A549 (cell line): ENCODE measurements around the gene DSCAML1. TPM values are rescaled to one million over a fixed set of nuclear protein-coding genes. Genes with fewer than 3 reads are reported as not detected.
A peak's percentile ranks its signal among the peaks of the same experiment; 100 is the strongest.

ENCODE experiments used
- ATAC-seq, 2 experiments: fragments of 200-7000 bp in 1 of 2; fragments of >200 bp in 1 of 2; cut with Nextera tagmentation in 1 of 2; cut with Tn5 transposase in 1 of 2; 3 replicates each; pipeline versions ENCODE4 v1.8.0 to v1.9.1; 2018 to 2020; ENCODE audit warnings: mild to moderate bottlenecking in 1 of 2, moderate library complexity in 1 of 2
- CTCF ChIA-PET: fragments of 300-600 bp; sonication (Branson Sonifier 250); formaldehyde crosslinking; extraction: SDS; loops from one replicate; lab custom pipeline; 2021; ENCODE audit warnings: antibody characterized with exemption, inconsistent platforms; lab: Yijun Ruan, JAX
- POLR2A ChIA-PET: fragments of 350-600 bp; formaldehyde crosslinking; extraction: SDS; loops from one replicate; lab custom pipeline; 2021; ENCODE audit warnings: antibody characterized with exemption, inconsistent platforms; lab: Yijun Ruan, JAX
- DNase-seq, 2 experiments: peaks; one replicate each; pipeline versions ENCODE4 v3.0.0 to v3.0.0-alpha.2; 2011 to 2016; ENCODE audit warnings: low read depth in 1 of 2, low spot score in 1 of 2
- FAIRE-seq: peaks from 2 replicates; lab custom pipeline; 2011; peaks lifted over from hg19 to GRCh38; lab: Jason Lieb, UNC
- H3K27ac ChIP-seq, 2 experiments: fragments of >200 bp; sonication (Bioruptor Twin); formaldehyde crosslinking; 3 replicates each; pipeline ENCODE4 v1.5.1; 2016 to 2017
- H3K4me1 ChIP-seq: fragments of >200 bp; sonication (Bioruptor Twin); formaldehyde crosslinking; 3 replicates; pipeline ENCODE4 v1.6.1; 2016
- H3K4me2 ChIP-seq: fragments of >200 bp; sonication (Bioruptor Twin); formaldehyde crosslinking; 3 replicates; pipeline ENCODE4 v1.6.1; 2016
- H3K4me3 ChIP-seq: fragments of >200 bp; sonication (Bioruptor Twin); formaldehyde crosslinking; 3 replicates; pipeline ENCODE4 v1.5.1; 2016
- H3K9me3 ChIP-seq: fragments of >200 bp; sonication (Bioruptor Twin); formaldehyde crosslinking; 3 replicates; pipeline ENCODE4 v1.6.1; 2016
- CHD2 ChIP-seq: fragments of 150-350 bp; IDR thresholded peaks from 2 replicates; pipeline ENCODE4 v1.6.1; 2014; ENCODE audit warnings: low read length; ENCODE audit not compliant: partially characterized antibody
- CHD4 ChIP-seq: fragments of 200-600 bp; sonication (generic); IDR thresholded peaks from 2 replicates; pipeline ENCODE4 v1.6.1; 2016; ENCODE audit warnings: antibody characterized with exemption, mild to moderate bottlenecking, borderline replicate concordance
- CTCF ChIP-seq: fragments of >200 bp; sonication (Bioruptor Twin); formaldehyde crosslinking; IDR thresholded peaks from 3 replicates; pipeline ENCODE4 v1.5.1; 2016
- EHMT2 ChIP-seq: fragments of 200-600 bp; sonication (generic); IDR thresholded peaks from 2 replicates; pipeline ENCODE4 v1.6.1; 2016; ENCODE audit warnings: antibody characterized with exemption, low read depth, mild to moderate bottlenecking, moderate library complexity
- ESRRA ChIP-seq: fragments of 150-350 bp; IDR thresholded peaks from 2 replicates; pipeline ENCODE4 v1.6.1; 2014; ENCODE audit warnings: mild to moderate bottlenecking, low read length, borderline replicate concordance
- FOSB ChIP-seq: fragments of 250-450 bp; sonication (Bioruptor Pico); IDR thresholded peaks from 2 replicates; pipeline ENCODE4 v1.5.0; 2020; ENCODE audit warnings: mild to moderate bottlenecking, moderate library complexity
- GATA3 ChIP-seq: IDR thresholded peaks from 2 replicates; pipeline ENCODE4 v1.6.1; 2012; ENCODE audit warnings: borderline replicate concordance
- HDAC2 ChIP-seq: fragments of 200-600 bp; sonication (generic); IDR thresholded peaks from 2 replicates; pipeline ENCODE4 v1.6.1; 2016
- HOXA7 ChIP-seq: fragments of 250-450 bp; sonication (Bioruptor Pico); IDR thresholded peaks from 2 replicates; pipeline ENCODE4 v1.5.0; 2020; ENCODE audit warnings: mild to moderate bottlenecking, moderate library complexity
- JUN ChIP-seq, 2 experiments: fragments of >200 bp; sonication (Bioruptor Twin); formaldehyde crosslinking; IDR thresholded peaks; 2 replicates in 1 of 2; 3 replicates in 1 of 2; pipeline ENCODE4 v1.6.1; 2016 to 2017
- NPAS2 ChIP-seq: fragments of 250-450 bp; sonication (Bioruptor Pico); IDR thresholded peaks from 2 replicates; pipeline ENCODE4 v1.8.0; 2022; ENCODE audit warnings: mild to moderate bottlenecking, moderate library complexity, borderline replicate concordance
- NR3C1 ChIP-seq: fragments of >200 bp; sonication (Bioruptor Twin); formaldehyde crosslinking; IDR thresholded peaks from 3 replicates; pipeline ENCODE4 v1.6.1; 2017
- PBX3 ChIP-seq: IDR thresholded peaks from 2 replicates; pipeline ENCODE4 v1.6.1; 2012
- POLR2A ChIP-seq: IDR thresholded peaks from 2 replicates; pipeline ENCODE4 v1.6.1; 2012; ENCODE audit warnings: mild to moderate bottlenecking, low read length
- RARB ChIP-seq: fragments of 250-450 bp; sonication (Bioruptor Pico); IDR thresholded peaks from 2 replicates; pipeline ENCODE4 v1.8.0; 2021; ENCODE audit warnings: mild to moderate bottlenecking, moderate library complexity
- RNF2 ChIP-seq: fragments of 200-600 bp; sonication (generic); IDR thresholded peaks from 2 replicates; pipeline ENCODE4 v1.6.1; 2016; ENCODE audit warnings: low read depth, mild to moderate bottlenecking, antibody characterized with exemption, moderate library complexity, borderline replicate concordance
- SMC3 ChIP-seq: fragments of >200 bp; sonication (Bioruptor Twin); formaldehyde crosslinking; IDR thresholded peaks from 3 replicates; pipeline ENCODE4 v1.6.1; 2018; ENCODE audit warnings: inconsistent platforms
- SREBF2 ChIP-seq: fragments of 450-650 bp; IDR thresholded peaks from 2 replicates; pipeline ENCODE4 v1.6.1; 2014; ENCODE audit warnings: mild to moderate bottlenecking, moderate library complexity
- TFCP2L1 ChIP-seq: fragments of 250-450 bp; sonication (Bioruptor Pico); IDR thresholded peaks from 2 replicates; pipeline ENCODE4 v1.5.0; 2021; ENCODE audit warnings: mild to moderate bottlenecking
- TP53 ChIP-seq: fragments of 250-450 bp; sonication (Bioruptor Pico); IDR thresholded peaks from 2 replicates; pipeline ENCODE4 v1.5.0; 2021; ENCODE audit warnings: mild to moderate bottlenecking, moderate library complexity
- USF2 ChIP-seq: fragments of 450-650 bp; IDR thresholded peaks from 2 replicates; pipeline ENCODE4 v1.6.1; 2014; ENCODE audit warnings: antibody characterized with exemption
- ZC3H11A ChIP-seq: fragments of 450-650 bp; IDR thresholded peaks from 2 replicates; pipeline ENCODE4 v1.6.1; 2014; ENCODE audit warnings: antibody characterized with exemption, mild to moderate bottlenecking
- ZFP36 ChIP-seq: fragments of 450-650 bp; IDR thresholded peaks from 2 replicates; pipeline ENCODE4 v1.6.1; 2014; ENCODE audit warnings: borderline replicate concordance; ENCODE audit not compliant: partially characterized antibody
- ZSCAN20 ChIP-seq: fragments of 250-450 bp; sonication (Bioruptor Pico); IDR thresholded peaks from 2 replicates; pipeline ENCODE4 v1.8.0; 2022; ENCODE audit warnings: mild to moderate bottlenecking, moderate library complexity
- WGBS: methylation state at CpG from one replicate; pipeline ENCODE4 v1.1.6; 2017; ENCODE audit errors: missing lambda C conversion rate; 5-methylcytosine and 5-hydroxymethylcytosine counted together
- polyA plus RNA-seq, 4 experiments: library from polyadenylated mRNA; depleted of rRNA in 3 of 4; stranded (reverse); fragments of >200 nt; fragmentation: RNase III in 1 of 4; extraction: RNeasy Plus Mini Kit Qiagen cat#74134 plus additional on column Dnase treatment in 1 of 4; gene quantifications; 2 replicates in 3 of 4; 3 replicates in 1 of 4; pipeline ENCODE4 v1.2.3, GENCODE V29; 2011 to 2017
- TF ChIP-seq, protein P1 (sequence below): IDR thresholded peaks from 2 replicates; pipeline ENCODE4 v1.6.1; 2012
- TF ChIP-seq, protein P2 (sequence below): IDR thresholded peaks from 2 replicates; pipeline ENCODE4 v1.6.1; 2012; ENCODE audit warnings: low read depth, borderline replicate concordance
- TF ChIP-seq, protein P3 (sequence below): fragments of 150-350 bp; IDR thresholded peaks from 2 replicates; pipeline ENCODE4 v1.6.1; 2014; ENCODE audit warnings: low read depth, mild to moderate bottlenecking, low read length

Gene DSCAML1
- polyA plus RNA-seq, 2 of the 4 experiments (the other 2 are of a cell fraction) = 0.12 to 0.31 TPM

DNA sequence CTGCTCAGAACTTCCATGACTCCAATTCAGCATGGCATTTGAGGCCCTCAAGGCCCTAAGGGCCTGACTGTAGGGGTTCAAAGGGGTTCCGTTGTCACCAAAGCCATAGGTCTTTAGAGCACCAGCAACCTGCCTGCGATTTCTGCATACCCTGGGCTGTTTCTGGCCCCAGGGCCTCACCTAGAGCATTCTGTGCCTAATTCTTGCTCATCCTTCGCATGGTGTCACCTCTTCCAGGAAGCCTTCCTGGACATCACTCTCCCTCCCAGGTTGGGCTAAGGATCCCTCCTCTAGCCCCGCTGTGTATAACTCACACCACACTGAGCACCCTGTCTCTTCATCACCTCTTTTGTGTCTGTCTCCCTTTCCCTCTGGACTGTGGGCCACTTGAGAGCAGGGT is 275.0 kb downstream of the DSCAML1 start:
- TF ChIP-seq ZFP36 = peak; percentile 38
- TF ChIP-seq SMC3 = no peak
- no peak for TF ChIP-seq HDAC2
- no peak for TF ChIP-seq POLR2A
- TF ChIP-seq PBX3 = no peak
- TF ChIP-seq CTCF = no peak
- TF ChIP-seq, protein P1, sequence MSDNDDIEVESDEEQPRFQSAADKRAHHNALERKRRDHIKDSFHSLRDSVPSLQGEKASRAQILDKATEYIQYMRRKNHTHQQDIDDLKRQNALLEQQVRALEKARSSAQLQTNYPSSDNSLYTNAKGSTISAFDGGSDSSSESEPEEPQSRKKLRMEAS = no peak
- WGBS = 80% methylated on average over 4 of the region's 4 CpGs
- POLR2A ChIA-PET = no interaction called here
- FAIRE-seq = no peak
- no peak overlapping the region for H3K4me3 ChIP-seq
- no peak for ATAC-seq
- H3K27ac ChIP-seq = no peak overlapping the region
- no peaks in the 10 kb centered on the region for H3K9me3 ChIP-seq
- no peaks in the 10 kb centered on the region for H3K4me1 ChIP-seq
- no peak overlapping the region for H3K4me2 ChIP-seq
- DNase-seq = no peak
- CTCF ChIA-PET = interaction anchor here (0.6 kb wide), 2 partner anchors 7 to 69 kb away, joined by 3 read pairs; no protein-coding TSS in a partner anchor

DNA sequence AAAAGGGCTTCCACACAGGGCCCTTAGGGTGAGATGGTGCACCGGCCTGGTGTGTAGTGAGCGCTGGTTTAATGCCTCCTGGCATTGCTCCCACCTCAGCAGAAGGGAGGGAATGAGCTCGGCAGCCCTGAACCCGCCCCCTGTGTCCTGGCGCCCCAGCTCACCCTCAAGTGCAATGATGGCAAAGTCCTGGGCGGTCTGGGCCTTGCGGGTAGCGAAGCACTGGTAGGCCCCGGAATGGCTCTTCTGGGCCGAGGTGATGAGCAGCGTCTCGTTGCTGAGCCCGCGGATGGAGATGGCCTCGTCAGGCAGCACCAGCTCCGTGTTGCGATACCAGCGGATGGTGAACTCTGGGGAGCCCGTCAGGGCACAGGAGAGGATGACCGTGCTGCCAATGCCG is 276.1 kb downstream of the DSCAML1 start:
- ATAC-seq (no peak), FAIRE-seq (no peak)
- H3K9me3 ChIP-seq = no peaks in the 10 kb centered on the region
- no peak overlapping the region for H3K4me2 ChIP-seq
- no peak overlapping the region for H3K27ac ChIP-seq
- WGBS = 91% methylated on average over 18 of the region's 21 CpGs
- H3K4me3 ChIP-seq = no peak overlapping the region
- POLR2A ChIA-PET = no interaction called here
- CTCF ChIA-PET = no interaction called here
- TF ChIP-seq RNF2 (no peak), ZFP36 (no peak), USF2 (no peak), NPAS2 (CRISPR knock-in tag) (no peak), NR3C1 (no peak), ZSCAN20 (CRISPR knock-in tag) (no peak), SREBF2 (no peak), JUN (IDR thresholded peaks at IDR 0.05) (no peak)
- TF ChIP-seq, protein P2, sequence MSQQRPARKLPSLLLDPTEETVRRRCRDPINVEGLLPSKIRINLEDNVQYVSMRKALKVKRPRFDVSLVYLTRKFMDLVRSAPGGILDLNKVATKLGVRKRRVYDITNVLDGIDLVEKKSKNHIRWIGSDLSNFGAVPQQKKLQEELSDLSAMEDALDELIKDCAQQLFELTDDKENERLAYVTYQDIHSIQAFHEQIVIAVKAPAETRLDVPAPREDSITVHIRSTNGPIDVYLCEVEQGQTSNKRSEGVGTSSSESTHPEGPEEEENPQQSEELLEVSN = no peak
- TF ChIP-seq, all 56 proteins: peak for 0
- H3K4me1 ChIP-seq = no peaks in the 10 kb centered on the region
- DNase-seq = no peak

GRCh38 chr11:117520201-117520600 is 276.8 kb downstream of the DSCAML1 start:
- no peak overlapping the region for H3K4me3 ChIP-seq
- 50% methylated on average over 3 of the region's 3 CpGs for WGBS
- no peaks in the 10 kb centered on the region for H3K9me3 ChIP-seq
- no peak for DNase-seq
- no peak overlapping the region for H3K4me2 ChIP-seq
- H3K4me1 ChIP-seq = no peaks in the 10 kb centered on the region
- ATAC-seq = peak in 1 of 2 experiments; percentile 63; a peak in 3 of 6 replicates
- ChIA-PET POLR2A (no interaction called here), CTCF (no interaction called here)
- no peak overlapping the region for H3K27ac ChIP-seq
- FAIRE-seq = no peak
- TF ChIP-seq, protein P2 = no peak
- no peak for TF ChIP-seq TFCP2L1
- TF ChIP-seq TP53 (CRISPR knock-in tag) = no peak
- TF ChIP-seq EHMT2 = no peak
- no peak for TF ChIP-seq ESRRA
- TF ChIP-seq GATA3 = no peak
- no peak for TF ChIP-seq HOXA7 (CRISPR knock-in tag)
- no peak for TF ChIP-seq RARB (CRISPR knock-in tag)
- TF ChIP-seq, protein P3, sequence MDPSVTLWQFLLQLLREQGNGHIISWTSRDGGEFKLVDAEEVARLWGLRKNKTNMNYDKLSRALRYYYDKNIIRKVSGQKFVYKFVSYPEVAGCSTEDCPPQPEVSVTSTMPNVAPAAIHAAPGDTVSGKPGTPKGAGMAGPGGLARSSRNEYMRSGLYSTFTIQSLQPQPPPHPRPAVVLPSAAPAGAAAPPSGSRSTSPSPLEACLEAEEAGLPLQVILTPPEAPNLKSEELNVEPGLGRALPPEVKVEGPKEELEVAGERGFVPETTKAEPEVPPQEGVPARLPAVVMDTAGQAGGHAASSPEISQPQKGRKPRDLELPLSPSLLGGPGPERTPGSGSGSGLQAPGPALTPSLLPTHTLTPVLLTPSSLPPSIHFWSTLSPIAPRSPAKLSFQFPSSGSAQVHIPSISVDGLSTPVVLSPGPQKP = no peak
- no peak for TF ChIP-seq FOSB (CRISPR knock-in tag)
- TF ChIP-seq ZC3H11A = no peak
- TF ChIP-seq CHD2 = no peak
- TF ChIP-seq CHD4 = no peak
- TF ChIP-seq, protein P1 = no peak
